Activated CD4-positive, alpha-beta T cell treated with anti-CD3 and anti-CD28 coated beads for 36 hours (primary cell): ENCODE measurements around the gene SYNPO. TPM values are rescaled to one million over a fixed set of nuclear protein-coding genes. Genes with fewer than 3 reads are reported as not detected.

Experiments
- ATAC-seq: fragments of 200-7000 bp; cut with Tn5 transposase; one replicate; pipeline ENCODE4 v1.10.0; 2021; ENCODE audit warnings: mild to moderate bottlenecking, moderate library complexity
- CTCF ChIA-PET: fragments of 350-600 bp; sonication (Branson Sonifier 250); formaldehyde crosslinking; loops from one replicate; lab custom pipeline; 2021; ENCODE audit warnings: antibody characterized with exemption; lab: Charles Lee
- POLR2A ChIA-PET: fragments of 350-600 bp; sonication (Branson Sonifier 250); formaldehyde crosslinking; loops from one replicate; lab custom pipeline; 2021; ENCODE audit warnings: antibody characterized with exemption, inconsistent platforms; lab: Charles Lee
- DNase-seq: peaks from one replicate; pipeline ENCODE4 v3.0.0-alpha.2; 2020
- H3K27ac Mint-ChIP-seq: one replicate; pipeline ENCODE4 v1.8.0; 2021; ENCODE audit warnings: mixed read lengths
- H3K27me3 Mint-ChIP-seq: one replicate; pipeline ENCODE4 v1.8.0; 2021; ENCODE audit warnings: mixed read lengths
- H3K36me3 Mint-ChIP-seq: one replicate; pipeline ENCODE4 v1.8.0; 2021; ENCODE audit warnings: low read depth, mixed read lengths
- H3K4me1 Mint-ChIP-seq: one replicate; pipeline ENCODE4 v1.8.0; 2021; ENCODE audit warnings: mixed read lengths
- H3K4me3 Mint-ChIP-seq: one replicate; pipeline ENCODE4 v1.8.0; 2021; ENCODE audit warnings: mild to moderate bottlenecking, moderate library complexity, mixed read lengths
- H3K9me3 Mint-ChIP-seq: one replicate; pipeline ENCODE4 v1.8.0; 2021; ENCODE audit warnings: low read depth, mixed read lengths
- intact Hi-C, 2 experiments: fragments of 100-400 bp; cut with DNase I in 1 of 2; cut with micrococcal nuclease in 1 of 2; formaldehyde crosslinking; loops; one replicate each; pipeline versions ENCODE4 v1.14.2 to v1.15.1; 2022 to 2024; cut with DNase I, micrococcal nuclease
- total RNA-seq, 2 experiments: library from RNA; stranded (reverse); gene quantifications; one replicate each; pipeline ENCODE4 v1.2.3, GENCODE V29; 2021

SYNPO gene
- total RNA-seq, 2 experiments from 2014 or later: 0.11 to 0.14 TPM

GRCh38 chr5:150645070-150645700 lies 4.7 kb downstream of the SYNPO start:
- no peak overlapping the region for H3K4me3 Mint-ChIP-seq
- ChIA-PET CTCF (interaction anchor here (0.6 to 1.0 kb wide), 3 partner anchors 80 to 1095 kb away, joined by 3 to 4 read pairs (median 3); no protein-coding TSS in a partner anchor), POLR2A (no interaction called here)
- ATAC-seq (no peak), DNase-seq (no peak)
- no peak overlapping the region for H3K27ac Mint-ChIP-seq
- H3K4me1 Mint-ChIP-seq: no peaks in the 10 kb centered on the region
- H3K9me3 Mint-ChIP-seq: no peaks in the 10 kb centered on the region
- no peaks in the 10 kb centered on the region for H3K27me3 Mint-ChIP-seq
- intact Hi-C loops: no loop called here
- no peaks in the 10 kb centered on the region for H3K36me3 Mint-ChIP-seq

GRCh38 chr5:150647275-150648251 lies 7.1 kb downstream of the SYNPO start:
- Mint-ChIP-seq H3K27ac (no peak overlapping the region), H3K27me3 (no peaks in the 10 kb centered on the region), H3K36me3 (no peaks in the 10 kb centered on the region), H3K9me3 (no peaks in the 10 kb centered on the region), H3K4me1 (no peaks in the 10 kb centered on the region), H3K4me3 (no peak overlapping the region)
- ATAC-seq: no peak
- CTCF ChIA-PET: interaction anchor here (0.7 kb wide), 1 partner anchor 8 kb away, joined by 3 read pairs; no protein-coding TSS in a partner anchor
- intact Hi-C loops: no loop called here
- DNase-seq: no peak
- POLR2A ChIA-PET: no interaction called here

DNA sequence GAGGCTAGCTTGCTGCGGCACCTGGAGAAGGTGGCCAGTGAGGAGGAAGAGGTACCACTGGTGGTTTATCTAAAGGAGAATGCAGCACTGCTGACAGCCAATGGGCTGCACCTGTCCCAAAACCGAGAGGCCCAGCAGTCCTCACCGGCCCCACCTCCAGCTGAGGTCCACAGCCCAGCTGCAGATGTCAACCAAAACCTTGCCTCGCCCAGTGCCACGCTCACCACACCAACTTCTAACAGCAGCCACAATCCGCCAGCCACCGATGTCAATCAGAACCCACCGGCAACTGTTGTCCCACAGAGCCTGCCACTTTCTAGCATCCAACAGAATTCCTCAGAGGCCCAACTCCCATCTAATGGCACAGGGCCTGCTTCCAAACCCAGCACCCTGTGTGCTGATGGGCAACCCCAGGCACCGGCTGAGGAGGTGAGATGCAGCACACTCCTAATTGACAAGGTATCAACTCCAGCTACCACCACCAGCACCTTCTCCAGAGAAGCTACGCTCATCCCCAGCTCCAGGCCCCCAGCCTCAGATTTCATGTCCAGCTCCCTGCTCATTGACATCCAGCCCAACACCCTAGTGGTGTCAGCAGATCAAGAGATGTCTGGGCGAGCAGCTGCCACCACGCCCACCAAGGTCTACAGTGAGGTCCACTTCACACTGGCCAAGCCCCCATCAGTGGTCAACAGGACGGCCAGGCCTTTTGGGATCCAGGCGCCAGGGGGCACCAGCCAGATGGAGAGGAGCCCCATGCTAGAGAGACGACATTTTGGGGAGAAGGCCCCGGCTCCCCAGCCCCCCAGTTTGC lies 8.0 kb downstream of the SYNPO start:
- ChIA-PET POLR2A (no interaction called here), CTCF (interaction anchor here (0.7 kb wide), 1 partner anchor 66 kb away, joined by 3 read pairs; no protein-coding TSS in a partner anchor)
- intact Hi-C loops: no loop called here
- Mint-ChIP-seq H3K4me1 (no peaks in the 10 kb centered on the region), H3K27me3 (no peaks in the 10 kb centered on the region), H3K36me3 (no peaks in the 10 kb centered on the region), H3K9me3 (no peaks in the 10 kb centered on the region), H3K4me3 (no peak overlapping the region), H3K27ac (no peak overlapping the region)
- ATAC-seq (no peak), DNase-seq (no peak)

DNA sequence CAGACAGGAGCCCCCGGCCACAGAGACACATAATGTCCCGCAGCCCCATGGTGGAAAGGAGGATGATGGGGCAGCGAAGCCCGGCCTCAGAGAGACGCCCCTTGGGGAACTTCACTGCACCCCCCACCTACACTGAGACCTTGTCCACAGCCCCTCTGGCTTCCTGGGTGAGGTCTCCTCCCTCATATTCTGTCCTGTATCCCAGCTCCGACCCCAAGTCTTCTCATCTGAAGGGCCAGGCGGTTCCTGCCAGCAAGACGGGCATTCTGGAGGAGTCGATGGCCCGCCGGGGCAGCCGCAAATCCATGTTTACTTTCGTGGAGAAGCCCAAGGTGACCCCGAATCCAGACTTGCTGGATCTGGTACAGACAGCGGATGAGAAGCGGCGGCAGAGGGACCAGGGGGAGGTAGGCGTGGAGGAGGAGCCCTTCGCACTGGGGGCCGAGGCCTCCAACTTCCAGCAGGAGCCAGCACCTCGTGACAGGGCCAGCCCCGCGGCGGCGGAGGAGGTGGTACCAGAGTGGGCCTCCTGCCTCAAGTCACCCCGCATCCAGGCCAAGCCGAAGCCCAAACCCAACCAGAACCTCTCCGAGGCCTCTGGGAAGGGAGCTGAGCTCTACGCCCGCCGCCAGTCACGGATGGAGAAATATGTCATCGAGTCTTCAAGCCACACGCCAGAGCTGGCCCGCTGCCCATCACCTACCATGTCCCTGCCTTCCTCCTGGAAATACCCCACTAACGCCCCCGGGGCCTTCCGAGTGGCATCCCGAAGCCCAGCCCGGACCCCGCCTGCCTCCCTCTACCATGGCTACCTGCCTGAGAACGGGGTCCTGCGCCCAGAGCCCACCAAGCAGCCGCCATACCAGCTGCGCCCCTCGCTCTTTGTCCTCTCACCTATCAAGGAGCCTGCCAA lies 8.9 kb downstream of the SYNPO start:
- Mint-ChIP-seq H3K27me3 (no peaks in the 10 kb centered on the region), H3K4me3 (no peak overlapping the region), H3K27ac (no peak overlapping the region), H3K4me1 (no peaks in the 10 kb centered on the region), H3K36me3 (no peaks in the 10 kb centered on the region), H3K9me3 (no peaks in the 10 kb centered on the region)
- CTCF ChIA-PET: interaction anchor here (0.6 to 0.7 kb wide), 3 partner anchors 9 to 67 kb away, joined by 3 to 4 read pairs (median 3); partner anchors contain the start of gene MYOZ3
- ATAC-seq (no peak), DNase-seq (no peak)
- POLR2A ChIA-PET: no interaction called here
- intact Hi-C loops: no loop called here

- Mint-ChIP-seq H3K4me1 (no peaks in the 10 kb centered on the region), H3K36me3 (no peaks in the 10 kb centered on the region), H3K9me3 (no peaks in the 10 kb centered on the region), H3K27ac (no peak overlapping the region), H3K27me3 (no peaks in the 10 kb centered on the region), H3K4me3 (no peak overlapping the region)
- ATAC-seq (no peak), DNase-seq (no peak)
- CTCF ChIA-PET: interaction anchor here (0.6 to 0.7 kb wide), 2 partner anchors 8 to 11 kb away, joined by 3 to 4 read pairs; partner anchors contain the start of gene MYOZ3
- POLR2A ChIA-PET: no interaction called here
- intact Hi-C loops: no loop called here
Measured at GRCh38 chr5:150650021-150651006, 9.9 kb downstream of the SYNPO start.

- POLR2A ChIA-PET: no interaction called here
- Mint-ChIP-seq H3K4me1 (no peaks in the 10 kb centered on the region), H3K27me3 (no peaks in the 10 kb centered on the region), H3K9me3 (no peaks in the 10 kb centered on the region), H3K36me3 (no peaks in the 10 kb centered on the region), H3K4me3 (no peak overlapping the region), H3K27ac (no peak overlapping the region)
- intact Hi-C loops: no loop called here
- no peak for DNase-seq
- ATAC-seq: no peak
- CTCF ChIA-PET: no interaction called here
Measured at GRCh38 chr5:150651382-150651781, 10.9 kb downstream of the SYNPO start.

- Mint-ChIP-seq H3K27me3 (no peaks in the 10 kb centered on the region), H3K9me3 (no peaks in the 10 kb centered on the region), H3K4me1 (no peaks in the 10 kb centered on the region), H3K27ac (no peak overlapping the region), H3K36me3 (no peaks in the 10 kb centered on the region), H3K4me3 (no peak overlapping the region)
- no peak for DNase-seq
- ChIA-PET POLR2A (no interaction called here), CTCF (no interaction called here)
- ATAC-seq: no peak
- intact Hi-C loops: no loop called here
Measured at GRCh38 chr5:150651924-150652671, 11.6 kb downstream of the SYNPO start.

GRCh38 chr5:150653145-150653761 lies 12.8 kb downstream of the SYNPO start:
- no peaks in the 10 kb centered on the region for H3K36me3 Mint-ChIP-seq
- POLR2A ChIA-PET: no interaction called here
- intact Hi-C loops: no loop called here
- H3K4me3 Mint-ChIP-seq: no peak overlapping the region
- H3K4me1 Mint-ChIP-seq: no peaks in the 10 kb centered on the region
- no peak for DNase-seq
- CTCF ChIA-PET: interaction anchor here (0.6 to 4.4 kb wide), 8 partner anchors 11 to 800 kb away, joined by 3 to 33 read pairs (median 3); no protein-coding TSS in a partner anchor
- H3K27ac Mint-ChIP-seq: no peak overlapping the region
- H3K9me3 Mint-ChIP-seq: no peaks in the 10 kb centered on the region
- ATAC-seq: no peak
- no peaks in the 10 kb centered on the region for H3K27me3 Mint-ChIP-seq
